HG03025 (cell line): ENCODE measurements around the gene TRPV3.

ENCODE experiments used
- ATAC-seq: cut with Tn5 transposase; IDR thresholded peaks from one replicate; pipeline ENCODE4 v1.9.1; 2021; ENCODE audit warnings: mild to moderate bottlenecking, moderate library complexity; ENCODE audit not compliant: unreplicated experiment, low FRiP score

Gene TRPV3

DNA sequence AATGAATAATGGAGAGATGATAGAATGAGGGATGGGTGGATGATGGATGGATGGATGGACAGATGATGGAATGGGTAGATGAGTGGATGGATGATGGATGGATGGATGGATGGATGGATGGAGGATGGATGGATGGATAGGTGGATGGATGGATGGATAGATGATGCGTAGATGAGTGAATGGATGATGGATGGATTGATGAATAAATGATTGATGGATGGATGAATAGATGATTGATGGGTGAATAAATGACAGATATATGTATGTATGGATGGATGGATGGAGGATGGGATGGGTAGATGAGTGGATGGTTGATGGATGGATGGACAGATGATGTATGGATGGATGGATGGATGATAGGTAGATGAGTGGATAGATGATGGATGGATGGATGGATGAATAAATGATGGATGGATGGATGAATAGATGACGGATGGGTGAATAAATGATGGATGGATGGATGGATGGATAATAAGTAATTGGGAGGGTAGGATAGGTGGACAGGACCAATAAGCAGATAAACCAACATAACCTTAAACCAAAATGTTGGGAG, 7.9 kb downstream of the TRPV3 start:
- no peak for ATAC-seq

DNA sequence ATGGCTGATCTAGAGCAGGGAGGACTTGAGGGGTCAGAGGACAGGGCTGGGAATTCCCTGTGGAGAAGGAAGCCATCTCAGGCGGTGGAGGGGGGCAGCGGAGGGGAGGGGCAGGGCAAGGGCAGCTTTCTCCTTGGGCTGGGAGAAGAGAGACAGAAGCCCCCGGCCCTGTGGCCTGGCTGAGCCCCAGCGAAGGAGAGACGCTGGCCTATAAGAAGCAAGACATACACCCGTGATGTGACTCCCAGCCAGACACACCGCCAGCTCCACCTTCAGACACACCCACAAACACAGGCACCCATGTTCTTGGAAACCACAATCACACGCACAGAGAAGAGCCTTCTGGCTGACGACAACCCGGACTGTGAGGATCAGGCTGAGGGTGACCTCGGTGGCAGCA, 10.0 kb downstream of the TRPV3 start:
- no peak for ATAC-seq

DNA sequence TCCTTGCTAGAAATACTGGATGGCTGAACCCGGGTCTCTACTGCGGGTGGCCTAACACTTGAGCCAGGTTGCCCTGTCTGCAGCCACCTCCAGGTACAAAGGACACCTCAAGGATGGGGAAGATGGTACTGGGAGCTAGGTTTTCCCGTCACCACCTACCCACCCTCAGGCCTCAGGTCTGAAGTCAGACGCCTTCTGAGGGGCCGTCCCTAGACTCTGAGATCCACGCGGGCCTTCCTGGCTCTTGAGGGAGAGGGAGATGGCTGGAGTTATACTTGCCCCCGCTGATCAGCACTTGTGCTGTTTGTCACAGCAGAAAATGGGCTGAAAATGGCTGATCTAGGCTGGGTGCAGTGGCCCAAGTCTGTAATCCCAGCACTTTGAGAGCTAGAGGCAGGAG, 10.6 kb downstream of the TRPV3 start:
- ATAC-seq: no peak

DNA sequence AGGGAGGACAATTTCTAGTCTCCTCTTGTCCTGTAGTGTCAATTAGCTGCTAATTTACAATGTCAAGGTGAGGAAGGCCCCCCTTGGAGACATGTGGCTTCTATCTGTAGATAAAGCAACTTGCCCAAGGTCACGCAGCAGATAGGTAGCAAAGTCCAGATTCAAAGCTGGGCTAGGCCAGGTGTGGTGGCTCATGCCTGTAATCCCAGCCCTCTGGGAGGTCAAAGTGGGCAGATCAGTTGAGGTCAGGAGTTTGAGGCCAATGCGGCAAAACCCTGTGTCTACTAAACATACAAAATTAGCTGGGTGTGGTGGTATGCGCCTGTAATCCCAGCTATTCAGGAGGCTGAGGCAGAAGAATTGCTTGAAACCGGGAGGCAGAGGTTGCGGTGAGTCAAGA, 11.1 kb downstream of the TRPV3 start:
- ATAC-seq: no peak

DNA sequence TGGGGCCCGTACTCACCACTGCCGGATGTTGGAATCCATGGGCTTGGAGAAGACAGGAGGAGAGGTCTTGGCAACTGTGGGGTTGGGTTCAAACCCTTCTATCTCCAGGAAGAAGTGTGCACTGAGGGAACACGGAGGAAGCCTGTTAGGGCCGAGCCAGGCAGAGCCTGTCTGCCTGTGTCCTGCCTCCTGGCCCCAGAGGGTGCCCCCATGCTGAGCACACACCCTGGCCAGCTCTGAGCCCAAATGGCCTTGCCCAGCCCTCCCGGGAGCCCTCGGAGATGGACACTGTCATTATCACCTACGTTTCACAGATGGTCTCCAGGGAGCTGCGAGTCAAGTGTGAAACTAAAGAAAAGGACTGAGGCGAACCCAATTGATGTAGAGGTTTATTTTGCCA, 12.5 kb downstream of the TRPV3 start:
- ATAC-seq: no peak

DNA sequence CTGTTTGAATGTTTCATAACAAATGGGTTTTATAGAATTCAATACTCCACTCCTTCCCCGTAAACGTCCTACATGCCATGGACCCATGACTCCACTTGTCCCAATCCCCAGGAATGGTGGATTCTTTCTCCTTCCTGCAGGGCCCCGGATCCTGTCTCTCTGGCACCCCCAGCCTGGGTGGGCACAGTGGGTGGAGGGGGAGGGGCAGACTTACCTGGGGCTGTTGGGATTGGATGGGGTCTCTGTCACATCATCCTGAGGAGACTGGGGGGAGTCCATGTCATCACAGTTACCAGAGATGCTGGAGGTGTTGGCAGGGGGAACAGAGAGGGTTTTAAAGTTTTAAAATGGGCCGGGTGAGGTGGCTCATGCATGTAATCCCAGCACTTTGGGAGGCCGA, 13.2 kb downstream of the TRPV3 start:
- ATAC-seq: no peak

DNA sequence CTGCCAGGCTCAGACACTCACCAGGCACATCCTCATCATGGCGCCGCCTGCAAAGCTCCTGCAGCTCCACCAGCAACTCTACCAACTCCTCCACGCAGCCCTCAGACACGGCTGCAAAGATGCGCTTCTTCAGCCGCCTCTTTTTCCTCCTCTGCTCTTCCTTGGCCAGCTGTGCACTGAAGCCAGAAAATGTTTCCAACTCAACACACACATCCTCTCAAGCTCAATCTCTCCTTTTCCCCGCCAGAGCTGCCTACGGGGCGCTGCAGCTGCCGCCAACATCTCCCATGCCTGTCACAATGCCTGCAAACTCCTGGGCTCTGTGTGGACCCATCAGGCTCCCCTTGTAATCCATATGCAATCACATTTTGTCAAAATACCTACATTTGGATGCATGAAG, 14.2 kb downstream of the TRPV3 start:
- no peak for ATAC-seq

DNA sequence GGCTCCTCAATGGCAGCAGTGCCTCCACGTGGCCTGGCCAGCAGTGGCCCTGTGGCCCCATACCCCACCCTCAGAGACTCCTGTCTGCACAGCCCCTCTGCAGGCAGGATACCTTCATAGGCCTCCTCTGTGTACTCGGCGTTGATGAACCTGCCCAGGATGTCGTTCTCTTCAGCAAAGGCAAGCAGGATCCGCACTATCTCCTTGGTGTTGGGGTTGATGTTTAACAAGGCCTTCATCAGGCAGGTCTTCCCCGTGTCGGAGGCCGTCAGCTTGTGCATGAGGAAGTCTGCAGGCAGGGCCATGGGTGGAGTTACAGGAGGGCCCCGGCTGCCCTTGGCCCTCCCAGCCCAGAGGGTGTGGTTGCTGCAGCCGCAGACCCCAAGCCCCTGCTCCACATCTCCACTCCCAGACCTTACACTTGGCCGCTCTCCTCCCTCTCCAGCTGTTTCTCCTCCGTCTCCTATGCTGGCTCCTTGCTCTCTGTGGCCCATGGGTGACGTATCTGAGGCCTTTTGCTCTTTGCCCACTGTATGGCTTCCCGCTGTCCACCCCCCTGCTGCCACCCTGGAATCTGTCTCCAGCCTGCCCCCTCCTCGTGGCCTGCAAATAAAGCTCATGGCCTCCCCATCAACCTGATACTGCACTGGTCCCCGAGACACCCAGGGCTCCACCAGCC, 15.1 kb downstream of the TRPV3 start:
- ATAC-seq: no peak

DNA sequence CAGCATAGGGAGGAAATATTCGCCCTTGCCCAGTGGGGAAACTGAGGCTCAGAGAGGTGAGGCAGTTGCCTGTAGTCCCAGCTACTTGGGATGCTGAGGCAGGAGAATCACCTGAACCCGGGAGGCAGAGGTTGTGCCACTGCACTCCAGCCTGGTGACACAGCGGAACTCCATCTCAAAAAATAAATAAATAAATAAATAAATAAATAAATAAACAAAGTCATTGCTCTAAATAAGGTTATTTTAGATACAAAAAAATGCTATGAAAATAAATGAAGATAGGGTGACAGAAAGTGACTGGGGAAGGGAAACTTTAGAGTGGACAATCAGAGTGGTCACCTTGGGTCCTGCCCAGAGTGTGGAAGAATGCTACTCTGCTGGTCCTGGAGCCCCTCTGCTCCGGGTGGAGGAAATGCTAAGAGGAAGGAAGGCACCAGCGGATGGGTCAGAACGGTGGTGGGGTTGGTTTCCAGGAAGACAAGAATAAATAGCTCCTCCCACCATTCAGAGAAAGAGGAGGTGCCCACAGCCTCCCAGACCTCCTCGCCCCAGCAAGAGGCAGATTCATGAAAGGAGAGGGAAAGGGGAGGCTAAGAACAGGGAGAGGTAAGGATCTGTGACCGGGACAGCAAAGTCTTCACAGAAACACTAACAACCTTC, 17.6 kb downstream of the TRPV3 start:
- ATAC-seq: no peak

DNA sequence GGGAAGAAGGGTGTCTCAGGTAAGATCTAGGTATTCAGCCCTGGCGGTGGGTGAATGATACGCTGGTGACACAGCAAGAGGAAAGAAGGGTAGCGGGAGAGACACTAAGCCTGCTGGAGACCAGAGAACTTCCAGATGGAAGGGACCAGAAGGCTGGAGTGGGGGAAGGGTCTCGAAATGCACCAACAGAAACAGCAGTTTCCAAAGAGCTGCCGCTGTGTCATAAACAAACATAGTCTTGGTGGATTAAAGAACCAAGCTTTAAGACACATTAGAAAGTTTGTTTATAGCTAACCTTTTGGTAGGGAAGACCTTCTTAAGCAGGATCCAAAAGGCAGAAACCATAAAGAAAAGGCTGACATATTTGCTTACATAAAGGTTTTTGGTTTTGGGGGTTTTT, 20.9 kb downstream of the TRPV3 start:
- ATAC-seq: no peak

DNA sequence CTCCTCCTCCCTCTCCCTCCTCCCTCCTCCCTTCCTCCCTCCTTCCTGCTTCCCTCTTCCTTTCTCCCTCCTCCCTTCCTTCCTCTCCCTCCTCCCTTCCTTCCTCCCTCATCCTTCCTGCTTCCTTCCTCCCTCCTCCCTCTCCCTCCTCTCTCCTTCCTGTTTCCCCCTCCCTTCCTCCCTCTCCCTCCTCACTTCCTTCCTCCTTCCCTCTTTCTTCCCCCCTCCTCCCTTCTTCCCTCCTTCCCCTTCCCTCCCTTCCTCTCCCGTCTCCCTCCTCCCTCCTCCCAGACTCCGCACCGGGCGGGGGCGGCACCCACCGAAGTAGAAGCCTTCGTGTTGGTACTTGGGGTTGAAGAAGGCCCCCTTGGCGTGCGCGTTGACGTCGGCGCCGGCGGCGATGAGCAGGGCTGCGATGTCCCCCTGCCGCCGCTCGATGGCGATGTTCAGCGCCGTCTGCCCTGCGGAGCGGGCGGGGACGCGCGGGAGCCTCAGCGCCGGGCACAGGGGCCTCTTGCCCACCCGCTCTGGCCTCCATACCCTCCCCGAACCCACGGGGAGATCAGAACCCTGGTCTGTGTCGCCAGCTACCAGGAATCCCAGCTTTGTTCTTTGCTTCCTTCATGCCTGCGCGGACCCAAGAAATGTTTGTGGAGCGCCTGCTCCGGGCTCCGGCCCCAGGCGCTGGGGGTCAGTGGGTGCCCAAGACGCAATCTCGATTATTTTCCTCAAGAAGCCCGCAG, 22.2 kb downstream of the TRPV3 start:
- no peak for ATAC-seq

DNA sequence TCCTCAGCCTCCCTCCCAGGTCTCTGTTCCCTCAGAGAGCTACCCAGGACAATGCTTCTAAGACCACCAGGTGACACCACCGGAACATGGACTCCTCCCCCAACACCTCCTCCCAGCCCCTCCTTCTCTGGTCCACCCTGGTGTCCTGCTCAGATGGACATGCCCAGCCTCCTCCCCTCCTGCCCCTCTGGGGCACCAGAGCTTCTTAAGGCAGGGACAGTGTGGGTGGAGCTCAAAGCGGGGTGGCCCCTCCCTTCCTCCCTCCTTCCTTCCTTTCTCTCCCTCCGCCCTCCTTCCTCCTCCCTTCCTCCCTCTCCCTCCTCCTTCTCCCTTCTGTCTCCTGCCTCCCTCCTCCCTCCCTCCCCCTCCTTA, 22.7 kb downstream of the TRPV3 start:
- no peak for ATAC-seq

DNA sequence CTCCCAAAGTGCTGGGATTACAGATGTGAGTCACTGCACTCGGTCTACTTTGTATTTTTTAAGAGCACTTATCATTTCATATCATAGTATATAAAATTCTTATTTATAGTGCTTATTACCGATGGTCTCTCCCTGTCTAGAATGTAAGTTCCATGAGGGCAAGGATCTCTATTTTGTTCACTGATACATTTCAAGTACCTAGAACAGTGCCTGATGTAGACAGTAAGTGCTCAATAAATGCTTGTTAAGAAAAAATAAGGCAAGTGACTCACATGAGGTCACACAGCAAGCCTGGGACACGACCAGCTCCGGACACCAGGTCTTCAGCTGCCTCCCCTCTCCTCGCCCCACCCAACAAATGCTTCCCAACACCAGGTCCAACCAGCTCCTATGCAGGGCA, 23.9 kb downstream of the TRPV3 start:
- ATAC-seq: no peak

DNA sequence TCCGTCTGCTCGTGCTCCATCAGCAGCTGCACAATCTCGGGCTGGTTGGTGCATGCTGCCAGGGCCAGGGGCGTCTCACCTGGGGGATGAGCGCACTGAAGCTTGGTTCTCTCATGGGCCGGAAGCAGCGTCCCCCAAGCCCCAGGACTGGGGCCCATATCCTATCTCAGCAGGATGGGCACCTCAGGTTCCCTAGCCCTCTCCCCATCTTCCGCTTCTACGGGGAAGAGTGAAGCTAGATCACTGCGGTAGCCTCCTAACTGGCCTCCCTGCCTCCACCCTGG, 24.8 kb downstream of the TRPV3 start:
- ATAC-seq: no peak

DNA sequence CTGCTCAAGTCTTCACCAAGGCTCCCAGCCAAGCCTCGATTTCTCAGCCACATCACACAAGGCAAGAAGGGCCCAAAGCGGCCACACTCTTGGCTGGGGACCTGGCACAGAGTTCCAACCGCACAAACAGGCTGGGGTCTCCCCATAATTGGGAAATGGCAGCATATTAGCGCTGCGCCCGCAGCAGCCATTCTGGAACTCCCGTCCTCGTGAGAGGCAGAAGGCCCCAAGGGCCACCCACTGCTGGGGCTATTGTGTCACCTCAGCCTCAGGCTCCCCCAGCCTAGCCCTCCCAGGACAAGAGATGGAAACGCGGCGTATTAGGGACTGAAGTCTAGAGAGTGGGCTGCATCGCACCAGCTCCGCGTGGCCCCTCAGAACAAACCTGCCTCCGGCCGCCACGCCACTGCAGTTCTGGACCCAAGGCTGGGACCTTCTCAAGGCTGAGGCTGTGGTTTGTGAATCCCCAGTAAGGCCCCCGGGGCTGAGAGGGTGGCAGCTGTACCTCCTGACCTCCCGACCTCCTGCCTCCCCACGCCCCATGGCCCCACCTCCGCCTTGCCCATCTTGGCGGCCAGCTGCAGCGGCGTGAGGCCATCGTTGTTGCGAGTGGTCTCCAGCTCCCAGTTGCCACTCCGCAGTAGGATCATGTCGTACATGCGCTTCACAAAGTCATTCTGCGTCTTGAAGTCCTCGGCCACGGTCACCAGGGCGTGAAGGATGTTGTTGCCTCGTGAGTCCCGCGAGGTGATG, 25.3 kb downstream of the TRPV3 start:
- no peak for ATAC-seq

DNA sequence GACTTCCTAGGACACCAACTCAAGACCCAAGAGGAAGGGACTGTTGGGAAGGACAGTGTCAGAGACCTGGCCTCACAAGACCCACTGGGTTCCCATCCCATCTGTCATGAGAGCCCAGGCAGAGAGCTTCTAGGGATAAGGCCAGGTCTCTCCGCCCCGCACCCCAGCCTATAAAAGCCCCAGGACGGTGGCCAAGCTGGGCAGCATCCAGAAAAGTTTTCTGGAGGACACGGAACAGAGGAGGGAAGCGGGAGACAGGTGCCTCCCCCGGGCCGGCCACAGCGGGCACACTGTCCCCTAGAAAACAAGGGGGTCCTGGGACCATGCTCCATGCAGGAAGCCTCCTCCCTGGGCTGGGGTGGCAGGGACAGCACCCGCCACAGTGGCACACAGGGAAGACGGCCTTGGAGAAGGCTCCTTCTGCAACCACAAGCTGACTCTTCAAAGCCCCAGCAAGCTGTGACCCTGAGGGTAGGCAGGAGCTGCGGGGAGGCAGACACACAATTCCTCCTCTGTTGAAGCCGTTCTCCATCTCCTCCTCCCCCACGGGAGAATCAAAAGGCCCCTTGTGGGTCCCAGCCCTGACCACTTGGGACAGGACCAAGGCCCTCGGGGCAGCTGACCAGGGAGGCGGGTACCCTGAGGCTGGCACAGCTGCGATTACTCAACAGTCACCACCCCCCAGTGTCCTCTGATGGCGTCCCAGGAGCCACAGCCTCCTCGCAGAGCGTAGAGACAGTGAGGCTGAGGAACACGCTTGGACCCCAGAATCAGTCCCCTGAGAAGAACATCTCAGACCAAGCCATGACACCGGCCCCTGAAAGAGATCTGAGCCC, 26.1 kb downstream of the TRPV3 start:
- ATAC-seq: no peak

DNA sequence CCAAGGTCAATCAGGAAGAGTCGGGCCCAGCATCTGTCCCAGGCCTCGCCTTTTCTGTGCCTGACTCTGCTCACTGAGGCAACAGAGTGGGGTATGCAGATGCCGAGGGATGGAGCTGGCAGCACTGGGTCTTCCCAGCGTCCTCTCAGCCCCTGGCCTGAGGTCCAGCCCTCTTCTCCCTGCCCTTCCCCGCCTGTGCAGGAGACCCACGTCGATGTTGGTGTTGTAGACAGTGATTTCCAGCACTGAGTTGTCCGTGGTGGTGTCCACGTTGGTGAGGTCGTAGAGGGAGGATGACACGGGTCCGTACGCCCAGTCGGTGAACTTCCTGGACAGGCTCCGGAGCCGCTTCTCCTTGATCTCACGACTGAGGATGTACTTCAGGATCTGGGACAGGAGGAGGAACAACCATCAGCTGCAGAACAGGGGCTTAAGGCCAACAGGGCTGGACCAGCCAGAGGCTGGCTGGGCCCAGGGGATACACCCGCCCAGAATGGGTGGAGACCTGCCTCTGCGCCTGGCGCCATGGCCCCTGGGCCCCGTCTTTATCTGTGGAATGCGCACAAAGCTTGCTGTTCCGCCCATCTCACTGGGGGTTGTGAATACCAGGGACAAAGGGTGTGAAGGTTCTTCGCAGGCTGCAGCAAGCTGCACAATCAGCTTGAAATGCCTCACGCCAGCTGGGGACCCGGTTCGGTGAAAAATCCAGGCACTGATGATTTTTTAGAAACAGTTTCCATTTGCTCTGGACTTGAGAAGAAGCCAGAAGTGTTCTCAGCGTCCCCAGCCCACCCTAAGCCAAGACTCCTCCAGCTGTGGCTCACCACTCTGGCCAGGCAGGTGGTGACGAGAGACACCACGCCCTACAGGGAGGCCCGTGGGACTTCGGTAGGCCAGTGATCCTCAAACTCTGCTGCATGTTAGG, 27.5 kb downstream of the TRPV3 start:
- no peak for ATAC-seq

DNA sequence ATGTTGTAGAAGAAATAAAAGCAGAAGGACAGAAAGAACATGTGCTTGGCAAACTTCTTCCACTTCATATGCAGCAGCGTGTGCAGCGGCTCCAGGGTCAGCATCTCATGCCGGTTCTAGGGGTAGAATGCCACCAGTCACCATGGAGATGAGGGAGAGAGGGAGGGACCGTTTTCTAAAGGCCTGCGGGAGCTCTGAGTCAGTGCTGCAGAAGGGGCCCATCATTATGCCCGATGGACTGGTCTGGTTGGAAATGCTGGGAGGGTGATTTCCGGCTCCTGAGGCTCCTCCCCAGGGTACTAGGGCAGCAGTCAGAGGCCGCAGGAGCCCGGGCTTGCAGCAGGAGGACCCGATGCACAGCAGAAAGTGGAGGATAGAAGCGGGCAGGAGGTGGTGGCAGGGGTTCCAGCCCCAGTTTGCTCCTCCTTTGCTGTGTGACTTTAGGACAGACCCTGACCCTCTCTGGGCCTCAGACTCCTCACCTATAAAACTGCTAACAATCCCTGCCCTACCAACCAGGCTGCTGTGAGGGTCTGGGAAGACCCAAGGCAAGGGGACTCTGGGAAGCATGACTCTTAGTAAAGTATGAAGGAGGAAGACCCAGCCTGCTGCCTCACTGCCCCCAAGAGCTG, 28.6 kb downstream of the TRPV3 start:
- no peak for ATAC-seq

DNA sequence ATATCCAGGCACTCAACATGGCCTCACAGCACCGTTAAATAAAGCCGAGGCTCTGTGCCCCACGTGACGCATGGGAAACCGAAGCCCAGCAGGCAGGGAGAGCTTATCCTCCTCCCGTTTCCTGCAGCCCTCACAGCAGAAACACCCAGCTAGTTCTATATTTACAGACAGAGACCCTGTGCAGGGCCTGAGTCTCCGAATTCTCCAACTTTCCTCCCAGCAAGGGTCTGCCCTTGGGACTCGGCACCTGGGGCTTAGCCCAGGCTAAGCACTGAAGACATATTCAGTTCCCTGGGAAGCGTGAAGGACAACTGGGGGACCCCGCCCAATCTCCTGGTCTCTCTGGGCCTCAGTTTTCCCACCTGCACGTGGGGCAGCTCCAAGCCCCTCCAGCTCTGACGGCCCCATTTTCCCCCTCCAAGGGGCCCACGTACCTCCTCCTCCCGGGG, 29.2 kb downstream of the TRPV3 start:
- no peak for ATAC-seq
